ENCODE measurements around the gene C16orf46. TPM values are rescaled to one million over a fixed set of nuclear protein-coding genes. Genes with fewer than 3 reads are reported as not detected.
A peak's percentile ranks its signal among the peaks of the same experiment; 100 is the strongest.

The C16orf46 gene
- total RNA-seq, 1 experiment from 2014 or later, result 0.22 TPM

DNA sequence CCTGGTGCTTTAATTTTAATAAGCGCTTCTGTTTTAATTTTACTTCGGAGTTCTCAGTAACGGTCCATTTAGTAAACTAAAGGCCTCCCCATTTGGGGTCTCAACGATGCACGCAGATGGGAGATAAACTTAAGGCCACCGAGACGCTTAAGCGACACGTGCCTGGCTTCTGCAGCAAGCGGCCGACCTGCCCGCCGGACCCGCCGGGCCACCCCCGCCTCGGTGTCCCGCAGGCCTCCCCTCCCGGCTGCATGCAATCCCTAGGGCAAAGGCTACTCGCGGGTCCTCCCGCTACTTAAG is 18.6 kb upstream of the C16orf46 start:
- peaks cover 55% of the 10 kb centered on the region for H3K79me2 ChIP-seq (ENCODE audit: low read length)
- H3K4me3 ChIP-seq (ENCODE audit: low read length), result peak overlapping the region; percentile 99
- H3K9me2 ChIP-seq (replicated peaks; ENCODE audit: insufficient read depth, low read length), result no peaks in the 10 kb centered on the region; the same call in 1 of the 2 replicates
- H4K20me1 ChIP-seq (ENCODE audit: insufficient read depth, low read depth, low read length), result peaks cover 10% of the 10 kb centered on the region
- peak; percentile 70 for DNase-seq
- H3K9ac ChIP-seq (ENCODE audit: low read length), result peak overlapping the region; percentile 99
- H3K4me2 ChIP-seq (ENCODE audit: low read depth, low read length, poor library complexity, severe bottlenecking), result peak overlapping the region; percentile 83
- H2AFZ ChIP-seq (ENCODE audit: low read length), result peak overlapping the region; percentile 48; the same call in 1 of the 2 replicates
- H3K9me3 ChIP-seq (ENCODE audit: low read length), result no peaks in the 10 kb centered on the region
- peak overlapping the region; percentile 71 for H3K27ac ChIP-seq (ENCODE audit: low read length)
- H3K4me1 ChIP-seq (ENCODE audit: low read length), result peaks cover 36% of the 10 kb centered on the region
- H3K36me3 ChIP-seq (ENCODE audit: insufficient read depth, low read length), result peaks cover 7% of the 10 kb centered on the region; the same call in 1 of the 2 replicates
- no peaks in the 10 kb centered on the region for H3K27me3 ChIP-seq (ENCODE audit: low read length)

DNA sequence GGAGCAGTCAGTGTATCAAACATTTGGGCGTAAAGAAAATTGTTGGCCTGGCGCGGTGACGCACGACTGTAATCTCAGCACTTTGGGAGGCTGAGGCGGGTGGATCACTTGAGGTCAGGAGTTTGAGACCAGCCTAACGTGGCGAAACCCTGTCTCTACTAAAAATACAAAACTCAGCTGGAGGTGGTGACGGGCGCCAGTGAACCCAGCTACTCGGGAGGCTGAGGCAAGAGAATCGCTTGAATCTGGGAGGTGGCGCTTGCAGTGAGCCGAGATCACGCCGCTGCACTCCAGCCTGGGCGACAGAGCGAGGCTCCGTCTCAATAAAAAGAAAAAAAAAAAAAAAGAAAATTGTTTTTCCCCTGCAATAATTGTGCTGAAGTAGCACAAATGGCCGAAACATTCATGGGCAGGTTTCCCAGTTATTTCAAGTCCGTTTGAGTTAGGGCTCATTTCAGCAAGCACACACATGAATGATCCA is 17.8 kb upstream of the C16orf46 start:
- H3K9ac ChIP-seq (ENCODE audit: low read length), result peak overlapping the region; percentile 99
- H3K9me2 ChIP-seq (replicated peaks; ENCODE audit: insufficient read depth, low read length), result no peaks in the 10 kb centered on the region; the same call in 1 of the 2 replicates
- H3K27me3 ChIP-seq (ENCODE audit: low read length), result no peaks in the 10 kb centered on the region
- peak overlapping the region; percentile 71 for H3K27ac ChIP-seq (ENCODE audit: low read length)
- DNase-seq, result peak; percentile 58
- H4K20me1 ChIP-seq (ENCODE audit: insufficient read depth, low read depth, low read length), result peaks cover 11% of the 10 kb centered on the region
- H3K36me3 ChIP-seq (ENCODE audit: insufficient read depth, low read length), result peaks cover 10% of the 10 kb centered on the region; the same call in 1 of the 2 replicates
- H3K4me3 ChIP-seq (ENCODE audit: low read length), result peak overlapping the region; percentile 99
- no peak overlapping the region for H2AFZ ChIP-seq (ENCODE audit: low read length)
- peak overlapping the region; percentile 83 for H3K4me2 ChIP-seq (ENCODE audit: low read depth, low read length, poor library complexity, severe bottlenecking)
- no peaks in the 10 kb centered on the region for H3K9me3 ChIP-seq (ENCODE audit: low read length)
- peaks cover 36% of the 10 kb centered on the region for H3K4me1 ChIP-seq (ENCODE audit: low read length)
- peaks cover 63% of the 10 kb centered on the region for H3K79me2 ChIP-seq (ENCODE audit: low read length)

DNA sequence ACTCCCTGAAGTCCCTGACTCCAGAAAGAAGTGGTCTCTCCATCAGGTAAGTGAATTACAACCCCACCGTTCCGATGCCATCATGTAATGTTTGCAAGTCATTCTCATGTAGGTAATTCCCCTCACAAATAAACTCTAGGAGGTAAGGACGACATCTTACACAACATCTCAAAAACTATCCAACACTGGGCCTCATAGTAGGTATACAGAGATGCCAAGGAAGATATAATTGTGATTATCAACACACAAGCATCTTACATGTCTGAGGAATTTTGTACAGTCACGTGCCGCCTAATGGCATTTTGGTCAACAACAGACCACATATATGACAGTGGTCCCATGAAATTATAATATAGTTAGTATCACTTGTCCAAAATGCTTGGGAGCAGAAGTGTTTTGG is 11.8 kb upstream of the C16orf46 start:
- H3K4me1 ChIP-seq (ENCODE audit: low read length), result peaks cover 17% of the 10 kb centered on the region
- no peaks in the 10 kb centered on the region for H3K27me3 ChIP-seq (ENCODE audit: low read length)
- H3K4me2 ChIP-seq (ENCODE audit: low read depth, low read length, poor library complexity, severe bottlenecking), result no peak overlapping the region
- H3K9me3 ChIP-seq (ENCODE audit: low read length), result no peaks in the 10 kb centered on the region
- no peak overlapping the region for H2AFZ ChIP-seq (ENCODE audit: low read length)
- H4K20me1 ChIP-seq (ENCODE audit: insufficient read depth, low read depth, low read length), result peaks cover 20% of the 10 kb centered on the region
- H3K27ac ChIP-seq (ENCODE audit: low read length), result no peak overlapping the region
- peaks cover 83% of the 10 kb centered on the region for H3K79me2 ChIP-seq (ENCODE audit: low read length)
- H3K4me3 ChIP-seq (ENCODE audit: low read length), result no peak overlapping the region
- no peak overlapping the region for H3K9ac ChIP-seq (ENCODE audit: low read length)
- peaks cover 25% of the 10 kb centered on the region; the same call in 1 of the 2 replicates for H3K36me3 ChIP-seq (ENCODE audit: insufficient read depth, low read length)
- no peak for DNase-seq
- H3K9me2 ChIP-seq (replicated peaks; ENCODE audit: insufficient read depth, low read length), result no peaks in the 10 kb centered on the region

DNA sequence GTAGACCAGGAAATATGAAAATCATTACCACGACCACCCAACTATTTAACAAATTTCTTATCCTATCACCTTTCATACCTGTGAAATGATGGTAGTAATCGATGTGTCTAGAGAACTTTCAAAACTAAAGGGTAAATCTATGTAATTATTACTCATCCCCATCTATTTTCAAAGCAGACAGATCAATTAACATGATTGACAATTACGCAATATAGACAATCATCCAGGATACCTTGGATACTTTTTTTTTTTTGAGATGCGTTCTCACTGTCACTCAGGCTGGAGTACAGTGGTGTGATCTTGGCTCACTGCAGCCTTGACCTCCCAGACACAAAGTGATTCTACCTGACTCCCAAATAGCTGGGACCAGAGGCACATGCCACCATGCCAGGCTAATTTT is 4.0 kb upstream of the C16orf46 start:
- no peaks in the 10 kb centered on the region for H4K20me1 ChIP-seq (ENCODE audit: insufficient read depth, low read depth, low read length)
- no peak overlapping the region for H2AFZ ChIP-seq (ENCODE audit: low read length)
- H3K4me3 ChIP-seq (ENCODE audit: low read length), result no peak overlapping the region
- H3K79me2 ChIP-seq (ENCODE audit: low read length), result peaks cover 9% of the 10 kb centered on the region
- H3K27me3 ChIP-seq (ENCODE audit: low read length), result no peaks in the 10 kb centered on the region
- no peaks in the 10 kb centered on the region for H3K9me3 ChIP-seq (ENCODE audit: low read length)
- H3K9ac ChIP-seq (ENCODE audit: low read length), result no peak overlapping the region
- no peak overlapping the region for H3K27ac ChIP-seq (ENCODE audit: low read length)
- DNase-seq, result no peak
- peaks cover 10% of the 10 kb centered on the region for H3K4me1 ChIP-seq (ENCODE audit: low read length)
- peaks cover 9% of the 10 kb centered on the region; the same call in 1 of the 2 replicates for H3K36me3 ChIP-seq (ENCODE audit: insufficient read depth, low read length)
- no peaks in the 10 kb centered on the region for H3K9me2 ChIP-seq (replicated peaks; ENCODE audit: insufficient read depth, low read length)
- H3K4me2 ChIP-seq (ENCODE audit: low read depth, low read length, poor library complexity, severe bottlenecking), result no peak overlapping the region

DNA sequence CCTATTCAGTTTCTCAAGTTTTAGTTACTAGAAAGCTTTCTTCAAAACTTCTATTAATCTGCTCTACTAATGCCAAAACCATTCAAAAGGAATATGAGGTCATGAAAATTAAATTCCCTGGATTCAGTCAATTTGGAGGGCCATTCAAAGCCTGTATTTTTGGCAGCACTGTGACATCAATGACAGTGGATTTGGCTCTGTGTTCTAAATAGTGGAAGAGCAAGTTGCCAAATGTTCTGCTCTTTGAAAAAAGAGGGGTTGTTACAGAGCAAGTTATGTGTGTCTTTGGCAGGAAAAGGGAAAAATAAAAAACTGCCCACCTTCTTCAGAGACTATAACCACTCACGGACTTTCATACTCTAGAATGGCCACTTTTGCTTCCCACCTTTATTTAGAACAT is 3.2 kb upstream of the C16orf46 start:
- Histone ChIP-seq H3K36me3 (ENCODE audit: insufficient read depth, low read length) (peaks cover 9% of the 10 kb centered on the region; the same call in 1 of the 2 replicates), H3K27me3 (ENCODE audit: low read length) (no peaks in the 10 kb centered on the region), H3K9me2 (replicated peaks; ENCODE audit: insufficient read depth, low read length) (no peaks in the 10 kb centered on the region), H3K4me2 (ENCODE audit: low read depth, low read length, poor library complexity, severe bottlenecking) (no peak overlapping the region), H3K9ac (ENCODE audit: low read length) (no peak overlapping the region), H3K27ac (ENCODE audit: low read length) (no peak overlapping the region), H3K9me3 (ENCODE audit: low read length) (no peaks in the 10 kb centered on the region), H3K79me2 (ENCODE audit: low read length) (peaks cover 6% of the 10 kb centered on the region), H4K20me1 (ENCODE audit: insufficient read depth, low read depth, low read length) (no peaks in the 10 kb centered on the region), H3K4me1 (ENCODE audit: low read length) (peaks cover 10% of the 10 kb centered on the region), H2AFZ (ENCODE audit: low read length) (no peak overlapping the region), H3K4me3 (ENCODE audit: low read length) (no peak overlapping the region)
- DNase-seq, result no peak

DNA sequence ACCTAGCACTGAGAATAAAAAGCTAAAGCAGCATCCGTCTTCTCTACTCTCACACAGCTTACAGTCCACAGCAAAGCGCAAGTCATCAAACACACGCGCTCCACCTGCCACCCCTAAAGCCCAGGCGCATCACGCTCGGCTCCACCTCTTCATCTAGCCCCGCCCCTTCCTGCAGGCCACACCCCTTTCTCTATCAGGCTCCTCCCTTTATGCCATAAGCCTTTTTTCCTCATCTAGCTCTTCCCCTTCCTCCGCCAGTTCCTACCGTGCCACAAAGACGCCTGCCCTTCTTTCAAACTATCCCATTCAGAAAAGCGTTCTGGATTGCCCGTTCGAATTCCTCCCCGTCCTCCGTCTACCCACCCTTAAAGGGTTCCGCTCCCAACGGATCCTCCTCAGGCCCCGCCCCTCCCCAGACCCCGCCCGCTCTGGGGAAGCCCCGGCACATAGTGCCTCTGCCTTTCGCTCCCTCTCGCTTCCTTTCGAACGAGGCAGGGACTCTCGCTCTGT is 417 bp downstream of the C16orf46 start:
- no peaks in the 10 kb centered on the region for H3K9me3 ChIP-seq (ENCODE audit: low read length)
- H3K27me3 ChIP-seq (ENCODE audit: low read length), result no peaks in the 10 kb centered on the region
- H3K36me3 ChIP-seq (ENCODE audit: insufficient read depth, low read length), result no peaks in the 10 kb centered on the region
- peak overlapping the region; percentile 88 for H3K4me3 ChIP-seq (ENCODE audit: low read length)
- H3K4me1 ChIP-seq (ENCODE audit: low read length), result peaks cover 28% of the 10 kb centered on the region
- peak overlapping the region; percentile 66; the same call in 1 of the 2 replicates for H2AFZ ChIP-seq (ENCODE audit: low read length)
- H3K4me2 ChIP-seq (ENCODE audit: low read depth, low read length, poor library complexity, severe bottlenecking), result peak overlapping the region; percentile 96
- peak overlapping the region; percentile 86 for H3K9ac ChIP-seq (ENCODE audit: low read length)
- H3K27ac ChIP-seq (ENCODE audit: low read length), result no peak overlapping the region
- no peaks in the 10 kb centered on the region for H3K9me2 ChIP-seq (replicated peaks; ENCODE audit: insufficient read depth, low read length)
- peak; percentile 89 for DNase-seq
- H4K20me1 ChIP-seq (ENCODE audit: insufficient read depth, low read depth, low read length), result no peaks in the 10 kb centered on the region
- H3K79me2 ChIP-seq (ENCODE audit: low read length), result no peaks in the 10 kb centered on the region

DNA sequence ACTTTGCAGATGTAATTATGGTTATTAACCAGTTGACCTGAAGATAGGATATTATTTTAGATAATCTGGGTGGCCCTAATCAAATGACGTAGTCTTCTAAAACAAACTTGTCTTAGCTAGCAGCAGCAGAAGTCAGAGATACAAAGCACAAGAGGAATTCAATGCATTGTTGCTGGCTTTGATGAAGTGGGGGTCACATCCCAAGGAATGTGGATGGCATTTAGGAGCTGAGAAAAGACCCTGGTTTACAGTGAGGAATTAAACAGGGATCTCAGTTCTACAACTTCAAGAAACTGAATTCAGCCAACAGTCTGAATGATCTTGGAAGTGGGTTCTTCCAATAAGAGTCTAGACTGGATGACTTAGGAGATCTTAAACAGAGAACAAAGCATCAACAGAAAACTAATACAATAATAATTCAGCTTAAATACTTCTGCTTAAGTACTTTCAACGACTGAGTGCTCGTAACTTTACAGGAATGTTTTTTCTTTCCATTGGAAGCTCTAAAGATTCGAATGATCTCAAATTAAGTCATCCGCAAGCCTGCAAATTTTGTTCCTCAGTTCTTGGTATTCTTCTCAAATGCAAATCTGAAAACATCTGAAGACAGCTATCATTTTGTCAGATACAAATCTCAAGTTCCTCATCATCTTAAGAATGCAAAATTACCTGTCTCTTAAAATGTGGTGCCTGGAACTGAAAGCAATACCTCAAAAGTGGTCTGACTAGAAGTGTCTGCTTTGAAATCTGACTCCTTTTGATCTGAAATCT is 3.3 kb downstream of the C16orf46 start:
- peak overlapping the region; percentile 22 for H3K4me2 ChIP-seq (ENCODE audit: low read depth, low read length, poor library complexity, severe bottlenecking)
- H2AFZ ChIP-seq (ENCODE audit: low read length), result no peak overlapping the region
- no peaks in the 10 kb centered on the region for H3K9me3 ChIP-seq (ENCODE audit: low read length)
- no peak overlapping the region for H3K4me3 ChIP-seq (ENCODE audit: low read length)
- H3K79me2 ChIP-seq (ENCODE audit: low read length), result no peaks in the 10 kb centered on the region
- no peaks in the 10 kb centered on the region for H3K36me3 ChIP-seq (ENCODE audit: insufficient read depth, low read length)
- H3K27me3 ChIP-seq (ENCODE audit: low read length), result no peaks in the 10 kb centered on the region
- H3K4me1 ChIP-seq (ENCODE audit: low read length), result peaks cover 28% of the 10 kb centered on the region
- H4K20me1 ChIP-seq (ENCODE audit: insufficient read depth, low read depth, low read length), result no peaks in the 10 kb centered on the region
- H3K9me2 ChIP-seq (replicated peaks; ENCODE audit: insufficient read depth, low read length), result no peaks in the 10 kb centered on the region
- no peak overlapping the region for H3K9ac ChIP-seq (ENCODE audit: low read length)
- peak; percentile 60 for DNase-seq
- 0 out of 2 replicates have a peak overlapping the region, but pooled peaks have one; percentile 37 for H3K27ac ChIP-seq (ENCODE audit: low read length)

DNA sequence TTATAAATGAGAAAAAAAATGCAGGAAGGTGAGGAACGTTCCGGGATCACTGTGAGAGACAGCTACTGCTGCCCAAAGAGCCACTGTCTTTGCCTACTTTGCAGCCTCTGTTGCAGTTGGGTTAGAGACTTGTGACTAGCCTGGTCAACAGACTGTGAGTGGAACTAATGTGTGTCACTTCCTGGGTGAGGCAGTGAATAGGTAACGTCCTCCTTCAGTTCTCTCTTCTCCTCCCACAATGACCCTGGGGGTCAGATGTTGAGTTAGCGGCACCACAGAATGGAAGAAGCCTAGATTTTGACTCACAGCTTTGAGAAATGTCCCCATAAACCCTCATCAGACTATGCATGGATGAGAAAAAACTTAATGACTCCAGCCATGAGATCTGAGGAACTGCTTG is 5.2 kb downstream of the C16orf46 start:
- Histone ChIP-seq H3K9ac (ENCODE audit: low read length) (no peak overlapping the region), H3K4me3 (ENCODE audit: low read length) (no peak overlapping the region), H3K4me2 (ENCODE audit: low read depth, low read length, poor library complexity, severe bottlenecking) (no peak overlapping the region)

More for the DNA sequence above, 5.2 kb downstream of the C16orf46 start:
- H3K36me3 ChIP-seq (ENCODE audit: insufficient read depth, low read length), result no peaks in the 10 kb centered on the region
- no peaks in the 10 kb centered on the region for H3K79me2 ChIP-seq (ENCODE audit: low read length)
- no peak overlapping the region for H3K27ac ChIP-seq (ENCODE audit: low read length)
- DNase-seq, result no peak
- H3K9me2 ChIP-seq (replicated peaks; ENCODE audit: insufficient read depth, low read length), result no peaks in the 10 kb centered on the region
- peaks cover 18% of the 10 kb centered on the region for H3K4me1 ChIP-seq (ENCODE audit: low read length)
- H3K27me3 ChIP-seq (ENCODE audit: low read length), result no peaks in the 10 kb centered on the region
- H2AFZ ChIP-seq (ENCODE audit: low read length), result no peak overlapping the region
- H3K9me3 ChIP-seq (ENCODE audit: low read length), result no peaks in the 10 kb centered on the region
- H4K20me1 ChIP-seq (ENCODE audit: insufficient read depth, low read depth, low read length), result no peaks in the 10 kb centered on the region

Measured in Karpas-422 (cell line).